ENCODE measurements around the gene C6orf163.

DNA sequence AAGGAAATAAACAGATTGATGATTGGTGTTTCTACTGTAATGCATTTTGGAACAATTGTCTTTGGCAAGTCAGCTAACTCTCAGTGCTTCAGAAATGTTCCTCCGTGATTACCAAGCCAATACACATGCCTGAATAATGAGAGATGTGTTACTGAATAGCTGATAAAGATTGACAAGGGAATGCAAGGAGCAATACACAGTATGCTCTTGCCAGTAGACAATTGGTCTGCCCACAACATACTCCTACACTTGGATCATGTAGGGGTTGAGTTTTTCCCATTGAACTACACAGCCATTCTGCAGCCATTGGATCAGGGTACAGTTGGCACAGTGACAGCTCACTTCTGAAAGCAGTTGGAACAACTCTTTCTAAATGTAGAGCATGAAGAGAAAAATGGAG lies 9.9 kb upstream of the C6orf163 start:
- TF ChIP-seq, protein P1, sequence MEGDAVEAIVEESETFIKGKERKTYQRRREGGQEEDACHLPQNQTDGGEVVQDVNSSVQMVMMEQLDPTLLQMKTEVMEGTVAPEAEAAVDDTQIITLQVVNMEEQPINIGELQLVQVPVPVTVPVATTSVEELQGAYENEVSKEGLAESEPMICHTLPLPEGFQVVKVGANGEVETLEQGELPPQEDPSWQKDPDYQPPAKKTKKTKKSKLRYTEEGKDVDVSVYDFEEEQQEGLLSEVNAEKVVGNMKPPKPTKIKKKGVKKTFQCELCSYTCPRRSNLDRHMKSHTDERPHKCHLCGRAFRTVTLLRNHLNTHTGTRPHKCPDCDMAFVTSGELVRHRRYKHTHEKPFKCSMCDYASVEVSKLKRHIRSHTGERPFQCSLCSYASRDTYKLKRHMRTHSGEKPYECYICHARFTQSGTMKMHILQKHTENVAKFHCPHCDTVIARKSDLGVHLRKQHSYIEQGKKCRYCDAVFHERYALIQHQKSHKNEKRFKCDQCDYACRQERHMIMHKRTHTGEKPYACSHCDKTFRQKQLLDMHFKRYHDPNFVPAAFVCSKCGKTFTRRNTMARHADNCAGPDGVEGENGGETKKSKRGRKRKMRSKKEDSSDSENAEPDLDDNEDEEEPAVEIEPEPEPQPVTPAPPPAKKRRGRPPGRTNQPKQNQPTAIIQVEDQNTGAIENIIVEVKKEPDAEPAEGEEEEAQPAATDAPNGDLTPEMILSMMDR (IDR thresholded peaks at IDR 0.05): no peak
- TF ChIP-seq POLR2A (IDR thresholded peaks at IDR 0.05) (no peak), EP300 (IDR thresholded peaks at IDR 0.05) (no peak)
